HepG2 (cell line): ENCODE results near the gene VPS13D. TPM values are rescaled to one million over a fixed set of nuclear protein-coding genes. Genes with fewer than 3 reads are reported as not detected.
A peak's percentile ranks its signal among the peaks of the same experiment; 100 is the strongest.

Experiments
- ATAC-seq: fragments of 200-7000 bp; cut with Tn5 transposase; 3 replicates; pipeline ENCODE4 v1.9.1; 2020; ENCODE audit warnings: mild to moderate bottlenecking, moderate library complexity
- BruUV-seq: library from RNA; stranded (reverse); fragments of 400-500 nt; replicated peaks from 2 replicates; lab custom pipeline; 2021; lab: Mats Ljungman, UMichigan
- CTCF ChIA-PET: fragments of 300-600 bp; formaldehyde crosslinking; extraction: SDS; loops from one replicate; lab custom pipeline; 2021; ENCODE audit warnings: low total read pairs, inconsistent platforms, low intra/inter-chr PET ratio; lab: Yijun Ruan, JAX
- POLR2A ChIA-PET: fragments of 350-600 bp; sonication (Branson Sonifier 250); formaldehyde crosslinking; loops from one replicate; lab custom pipeline; 2020; ENCODE audit warnings: antibody characterized with exemption, inconsistent platforms; lab: Yijun Ruan, JAX
- DNase-seq: peaks from one replicate; pipeline ENCODE4 v3.0.0-alpha.2; 2015; ENCODE audit warnings: low spot score
- FAIRE-seq: peaks from 3 replicates; lab custom pipeline; 2011; peaks lifted over from hg19 to GRCh38; lab: Jason Lieb, UNC
- H2AFZ ChIP-seq: one replicate; pipeline ENCODE4 v1.6.1; 2011; ENCODE audit warnings: low read length, inconsistent platforms
- H3K27ac ChIP-seq: fragments of 300-600 bp; 3 replicates; pipeline ENCODE4 v1.8.0; 2011; ENCODE audit warnings: mixed run types, mild to moderate bottlenecking, mixed read lengths, low read length, inconsistent platforms; ENCODE audit not compliant: insufficient read depth; ENCODE audit errors: extremely low read length
- H3K27me3 ChIP-seq, 2 experiments: fragments of 200-600 bp in 1 of 2; 2 replicates in 1 of 2; 3 replicates in 1 of 2; pipeline versions ENCODE4 v1.6.0 to v1.8.0; 2011; ENCODE audit warnings: low read length in 2 of 2, mild to moderate bottlenecking in 2 of 2, moderate library complexity in 2 of 2, inconsistent platforms in 1 of 2; ENCODE audit not compliant: insufficient read depth in 2 of 2, control insufficient read depth in 1 of 2
- H3K36me3 ChIP-seq, 2 experiments: fragments of 200-600 bp in 1 of 2; replicated peaks in 1 of 2; 2 replicates in 1 of 2; 3 replicates in 1 of 2; pipeline versions ENCODE4 v1.5.1 to v1.8.0; 2011; ENCODE audit warnings: low read length in 2 of 2, inconsistent platforms in 1 of 2; ENCODE audit not compliant: insufficient read depth in 2 of 2, control insufficient read depth in 1 of 2
- H3K4me1 ChIP-seq: 2 replicates; pipeline ENCODE4 v1.5.1; 2012; ENCODE audit warnings: low read length, inconsistent platforms; ENCODE audit not compliant: insufficient read depth
- H3K4me2 ChIP-seq: 2 replicates; pipeline ENCODE4 v1.6.0; 2011; ENCODE audit warnings: low read depth, low read length, inconsistent platforms
- H3K4me3 ChIP-seq, 3 experiments: fragments of 200-600 bp in 1 of 3; sonication (generic), shearing (Covaris generic) in 1 of 3; replicated peaks in 1 of 3; 2 replicates each; pipeline ENCODE4 v1.5.1; 2011 to 2016; ENCODE audit warnings: low read length in 3 of 3, inconsistent platforms in 2 of 3, low read depth in 2 of 3, mild to moderate bottlenecking in 2 of 3, control low read depth in 1 of 3, mixed read lengths in 1 of 3; ENCODE audit not compliant: insufficient read depth in 1 of 3
- H3K79me2 ChIP-seq: one replicate; pipeline ENCODE4 v1.6.1; 2011; ENCODE audit warnings: low read length, inconsistent platforms; ENCODE audit not compliant: insufficient read depth
- H3K9ac ChIP-seq: 2 replicates; pipeline ENCODE4 v1.6.0; 2011; ENCODE audit warnings: mild to moderate bottlenecking, low read depth, low read length, inconsistent platforms; ENCODE audit not compliant: insufficient read depth
- H3K9me3 ChIP-seq: 2 replicates; pipeline ENCODE4 v1.5.1; 2012; ENCODE audit warnings: mild to moderate bottlenecking, low read length
- H4K20me1 ChIP-seq: 2 replicates; pipeline ENCODE4 v1.6.0; 2011; ENCODE audit warnings: inconsistent platforms, mild to moderate bottlenecking, low read length, moderate library complexity; ENCODE audit not compliant: insufficient read depth
- ESRRA ChIP-seq: sonication (generic); formaldehyde crosslinking; IDR thresholded peaks from 2 replicates; pipeline ENCODE4 v1.5.1; 2020; ENCODE audit warnings: mild to moderate bottlenecking, low read depth, missing genetic modification reagents
- FOSL2 ChIP-seq: sonication (generic); formaldehyde crosslinking; IDR thresholded peaks from 2 replicates; pipeline ENCODE4 v1.4.0; 2020; ENCODE audit warnings: missing genetic modification reagents
- HNF4A ChIP-seq: sonication (generic); formaldehyde crosslinking; IDR thresholded peaks from 2 replicates; pipeline ENCODE4 v1.4.0; 2020; ENCODE audit warnings: missing genetic modification reagents
- HOXD1 ChIP-seq: sonication (generic); formaldehyde crosslinking; IDR thresholded peaks from 2 replicates; pipeline ENCODE4 v1.5.0; 2020; ENCODE audit warnings: missing genetic modification reagents
- PPARG ChIP-seq: conservative IDR thresholded peaks from 2 replicates; pipeline ENCODE4 v1.6.1; 2016; ENCODE audit warnings: missing biosample characterization, missing genetic modification reagents
- SOX13 ChIP-seq, 3 experiments: fragments of 450-650 bp in 1 of 3; sonication (generic) in 1 of 3; formaldehyde crosslinking in 1 of 3; IDR thresholded peaks in 2 of 3; conservative IDR thresholded peaks in 1 of 3; 2 replicates each; pipeline versions ENCODE4 v1.5.0 to v1.6.1; 2016 to 2020; ENCODE audit warnings: antibody characterized with exemption in 1 of 3, mild to moderate bottlenecking in 1 of 3, missing compliant biosample characterization in 1 of 3, missing genetic modification reagents in 1 of 3, moderate library complexity in 1 of 3
- SOX5 ChIP-seq: IDR thresholded peaks from 2 replicates; pipeline ENCODE4 v1.6.1; 2016; ENCODE audit warnings: borderline replicate concordance
- SP5 ChIP-seq: IDR thresholded peaks from 2 replicates; pipeline ENCODE4 v1.6.1; 2016; ENCODE audit warnings: low read depth, borderline replicate concordance
- ZFX ChIP-seq: sonication (generic); formaldehyde crosslinking; IDR thresholded peaks from 2 replicates; pipeline ENCODE4 v1.4.0; 2020; ENCODE audit warnings: mild to moderate bottlenecking, low read depth, missing genetic modification reagents, moderate library complexity
- ZNF652 ChIP-seq: IDR thresholded peaks from 2 replicates; pipeline ENCODE4 v1.6.1; 2016; ENCODE audit warnings: low read depth, borderline replicate concordance
- ZNF879 ChIP-seq: sonication (generic); formaldehyde crosslinking; IDR thresholded peaks from 2 replicates; pipeline ENCODE4 v1.8.1; 2023; ENCODE audit warnings: missing genetic modification reagents
- ZSCAN12 ChIP-seq: sonication (generic); formaldehyde crosslinking; IDR thresholded peaks from 2 replicates; pipeline ENCODE4 v1.9.0; 2021; ENCODE audit warnings: mild to moderate bottlenecking, missing genetic modification reagents
- WGBS: methylation state at CpG from one replicate; pipeline ENCODE4 v1.1.6; 2017; ENCODE audit warnings: low lambda C conversion rate; 5-methylcytosine and 5-hydroxymethylcytosine counted together
- in situ Hi-C: cut with HindIII; loops from 2 replicates; pipeline ENCODE4 v1.10.0; 2017; ENCODE audit warnings: low pct_unique_long_range_greater_than_20kb; ENCODE audit not compliant: extremely low pct_ligation_motif_present
- intact Hi-C: fragments of 100-400 bp; cut with micrococcal nuclease; formaldehyde crosslinking; loops from one replicate; pipeline ENCODE4 v1.10.0; 2022; ENCODE audit not compliant: unreplicated experiment
- polyA plus RNA-seq, 8 experiments: library from polyadenylated mRNA; depleted of rRNA in 3 of 8; stranded (reverse) in 7 of 8; unstranded in 1 of 8; fragments of >200 nt; fragmentation: Illumina TruSeq in 4 of 8; extraction: Trizol in 4 of 8; gene quantifications; 2 replicates each; pipeline versions ENCODE4 v1.2.1 to v1.2.3, GENCODE V29; 2011 to 2016; ENCODE audit warnings: low read depth in 4 of 8, missing spikeins in 1 of 8, mixed read lengths in 1 of 8; ENCODE audit not compliant: insufficient read depth in 1 of 8
- total RNA-seq, 5 experiments: library from RNA; depleted of rRNA; stranded (reverse); fragments of >200 nt; fragmentation: Illumina TruSeq; extraction: Trizol; gene quantifications; 2 replicates each; pipeline ENCODE4 v1.2.3, GENCODE V29; 2016; ENCODE audit warnings: low read depth in 1 of 5
- TF ChIP-seq, protein P1 (sequence below): IDR thresholded peaks from 2 replicates; pipeline ENCODE4 v1.6.1; 2012; ENCODE audit warnings: low read length, improper control_type of control experiment
- TF ChIP-seq, protein P2 (sequence below): sonication (generic); formaldehyde crosslinking; IDR thresholded peaks from 2 replicates; pipeline ENCODE4 v1.5.1; 2020; ENCODE audit warnings: missing genetic modification reagents, mild to moderate bottlenecking, borderline replicate concordance
- TF ChIP-seq, protein P3 (sequence below): sonication (generic); formaldehyde crosslinking; IDR thresholded peaks from 2 replicates; pipeline ENCODE4 v1.4.0; 2020; ENCODE audit warnings: missing genetic modification reagents

The VPS13D gene
- total and polyA plus RNA-seq, 2 of the 13 experiments (the other 11 are each of a cell fraction or from before 2014, with no cell fraction given): 8.6 to 13.9 TPM

DNA sequence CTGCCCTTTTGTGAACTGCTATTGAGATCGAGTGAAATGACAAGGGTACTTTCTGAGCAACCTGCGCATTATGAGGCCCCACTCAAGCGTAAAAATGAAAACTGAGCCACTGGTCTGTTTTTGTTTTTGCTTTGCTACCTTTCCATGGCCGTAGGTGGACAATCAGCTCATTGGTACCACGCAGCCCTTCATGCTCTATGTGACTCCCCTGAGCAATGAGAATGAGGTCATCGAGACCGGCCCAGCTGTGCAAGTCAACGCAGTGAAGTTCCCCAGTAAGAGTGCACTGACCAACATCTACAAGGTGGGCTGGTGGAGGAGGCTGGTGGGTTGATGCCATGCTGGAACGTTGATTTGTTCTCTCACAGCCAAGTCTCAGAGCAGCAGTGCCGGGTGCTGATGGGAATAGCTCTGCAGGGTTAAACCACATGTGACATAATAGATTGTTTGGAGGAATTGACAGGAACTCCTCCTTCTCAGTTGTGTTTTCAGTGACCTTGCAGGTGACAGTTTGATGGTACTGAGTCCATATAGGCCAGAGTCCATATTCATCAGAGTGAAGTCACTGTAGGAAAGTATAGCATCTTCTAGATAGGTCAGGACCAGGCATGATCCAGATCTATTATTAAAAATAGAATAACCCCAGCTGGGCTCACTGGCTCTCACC lies 170.3 kb downstream of the VPS13D start:
- no peak overlapping the region for H3K9ac ChIP-seq
- intact Hi-C loops (loop anchor here (10.0 kb wide), 1 partner anchor 65 kb away; no protein-coding TSS in a partner anchor), in situ Hi-C loops (loop anchor here (10.0 kb wide), 1 partner anchor 125 kb away; no protein-coding TSS in a partner anchor)
- WGBS: 96% methylated on average over 9 of the region's 10 CpGs
- no peaks in the 10 kb centered on the region for H3K79me2 ChIP-seq
- CTCF ChIA-PET: no interaction called here
- peaks cover 81% of the 10 kb centered on the region for H3K4me1 ChIP-seq
- no peak for DNase-seq
- H3K36me3 ChIP-seq: peaks cover 5 to 7% of the 10 kb centered on the region in 2 experiments; a peak in 3 of 5 replicates
- no peaks in the 10 kb centered on the region for H3K9me3 ChIP-seq
- H3K27ac ChIP-seq: no peak overlapping the region
- no peak for FAIRE-seq
- H3K4me3 ChIP-seq: no peak overlapping the region
- no peaks in the 10 kb centered on the region for H4K20me1 ChIP-seq
- H2AFZ ChIP-seq: no peak overlapping the region
- no peaks in the 10 kb centered on the region for H3K27me3 ChIP-seq
- BruUV-seq: no TSS peak
- no peak for ATAC-seq
- POLR2A ChIA-PET: interaction anchor here (0.8 to 9.4 kb wide), 6 partner anchors 16 to 218 kb away, joined by 3 to 127 read pairs (median 20); partner anchors contain the start of gene DHRS3
- no peak overlapping the region for H3K4me2 ChIP-seq
- TF ChIP-seq ZFX (0 out of 2 replicates have a peak, but pooled peaks have one; percentile 11), ZSCAN12 (CRISPR knock-in tag) (0 out of 2 replicates have a peak, but pooled peaks have one; percentile 53), HOXD1 (CRISPR knock-in tag) (peak; percentile 54; the same call in 1 of the 2 replicates), SOX13 (IDR thresholded peaks at IDR 0.05) (no peak), SOX13 (CRISPR knock-in tag; conservative IDR thresholded peaks at IDR 0.05 in 1 of 2, IDR thresholded peaks at IDR 0.05 in 1 of 2) (peak in 1 of 2 experiments; percentile 42; a peak in 1 of 4 replicates), ESRRA (CRISPR knock-in tag) (peak; percentile 53; the same call in 1 of the 2 replicates), HNF4A (peak; percentile 67), ZNF879 (CRISPR knock-in tag) (no peak), ZNF652 (CRISPR knock-in tag) (0 out of 2 replicates have a peak, but pooled peaks have one; percentile 55), SP5 (CRISPR knock-in tag) (peak; percentile 56; the same call in 1 of the 2 replicates), SOX5 (CRISPR knock-in tag) (peak; percentile 54), PPARG (CRISPR knock-in tag) (no peak), FOSL2 (CRISPR knock-in tag) (0 out of 2 replicates have a peak, but pooled peaks have one; percentile 9)
- TF ChIP-seq, protein P1, sequence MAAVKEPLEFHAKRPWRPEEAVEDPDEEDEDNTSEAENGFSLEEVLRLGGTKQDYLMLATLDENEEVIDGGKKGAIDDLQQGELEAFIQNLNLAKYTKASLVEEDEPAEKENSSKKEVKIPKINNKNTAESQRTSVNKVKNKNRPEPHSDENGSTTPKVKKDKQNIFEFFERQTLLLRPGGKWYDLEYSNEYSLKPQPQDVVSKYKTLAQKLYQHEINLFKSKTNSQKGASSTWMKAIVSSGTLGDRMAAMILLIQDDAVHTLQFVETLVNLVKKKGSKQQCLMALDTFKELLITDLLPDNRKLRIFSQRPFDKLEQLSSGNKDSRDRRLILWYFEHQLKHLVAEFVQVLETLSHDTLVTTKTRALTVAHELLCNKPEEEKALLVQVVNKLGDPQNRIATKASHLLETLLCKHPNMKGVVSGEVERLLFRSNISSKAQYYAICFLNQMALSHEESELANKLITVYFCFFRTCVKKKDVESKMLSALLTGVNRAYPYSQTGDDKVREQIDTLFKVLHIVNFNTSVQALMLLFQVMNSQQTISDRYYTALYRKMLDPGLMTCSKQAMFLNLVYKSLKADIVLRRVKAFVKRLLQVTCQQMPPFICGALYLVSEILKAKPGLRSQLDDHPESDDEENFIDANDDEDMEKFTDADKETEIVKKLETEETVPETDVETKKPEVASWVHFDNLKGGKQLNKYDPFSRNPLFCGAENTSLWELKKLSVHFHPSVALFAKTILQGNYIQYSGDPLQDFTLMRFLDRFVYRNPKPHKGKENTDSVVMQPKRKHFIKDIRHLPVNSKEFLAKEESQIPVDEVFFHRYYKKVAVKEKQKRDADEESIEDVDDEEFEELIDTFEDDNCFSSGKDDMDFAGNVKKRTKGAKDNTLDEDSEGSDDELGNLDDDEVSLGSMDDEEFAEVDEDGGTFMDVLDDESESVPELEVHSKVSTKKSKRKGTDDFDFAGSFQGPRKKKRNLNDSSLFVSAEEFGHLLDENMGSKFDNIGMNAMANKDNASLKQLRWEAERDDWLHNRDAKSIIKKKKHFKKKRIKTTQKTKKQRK: no peak
- TF ChIP-seq, protein P2, sequence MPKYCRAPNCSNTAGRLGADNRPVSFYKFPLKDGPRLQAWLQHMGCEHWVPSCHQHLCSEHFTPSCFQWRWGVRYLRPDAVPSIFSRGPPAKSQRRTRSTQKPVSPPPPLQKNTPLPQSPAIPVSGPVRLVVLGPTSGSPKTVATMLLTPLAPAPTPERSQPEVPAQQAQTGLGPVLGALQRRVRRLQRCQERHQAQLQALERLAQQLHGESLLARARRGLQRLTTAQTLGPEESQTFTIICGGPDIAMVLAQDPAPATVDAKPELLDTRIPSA: no peak
- TF ChIP-seq, protein P3, sequence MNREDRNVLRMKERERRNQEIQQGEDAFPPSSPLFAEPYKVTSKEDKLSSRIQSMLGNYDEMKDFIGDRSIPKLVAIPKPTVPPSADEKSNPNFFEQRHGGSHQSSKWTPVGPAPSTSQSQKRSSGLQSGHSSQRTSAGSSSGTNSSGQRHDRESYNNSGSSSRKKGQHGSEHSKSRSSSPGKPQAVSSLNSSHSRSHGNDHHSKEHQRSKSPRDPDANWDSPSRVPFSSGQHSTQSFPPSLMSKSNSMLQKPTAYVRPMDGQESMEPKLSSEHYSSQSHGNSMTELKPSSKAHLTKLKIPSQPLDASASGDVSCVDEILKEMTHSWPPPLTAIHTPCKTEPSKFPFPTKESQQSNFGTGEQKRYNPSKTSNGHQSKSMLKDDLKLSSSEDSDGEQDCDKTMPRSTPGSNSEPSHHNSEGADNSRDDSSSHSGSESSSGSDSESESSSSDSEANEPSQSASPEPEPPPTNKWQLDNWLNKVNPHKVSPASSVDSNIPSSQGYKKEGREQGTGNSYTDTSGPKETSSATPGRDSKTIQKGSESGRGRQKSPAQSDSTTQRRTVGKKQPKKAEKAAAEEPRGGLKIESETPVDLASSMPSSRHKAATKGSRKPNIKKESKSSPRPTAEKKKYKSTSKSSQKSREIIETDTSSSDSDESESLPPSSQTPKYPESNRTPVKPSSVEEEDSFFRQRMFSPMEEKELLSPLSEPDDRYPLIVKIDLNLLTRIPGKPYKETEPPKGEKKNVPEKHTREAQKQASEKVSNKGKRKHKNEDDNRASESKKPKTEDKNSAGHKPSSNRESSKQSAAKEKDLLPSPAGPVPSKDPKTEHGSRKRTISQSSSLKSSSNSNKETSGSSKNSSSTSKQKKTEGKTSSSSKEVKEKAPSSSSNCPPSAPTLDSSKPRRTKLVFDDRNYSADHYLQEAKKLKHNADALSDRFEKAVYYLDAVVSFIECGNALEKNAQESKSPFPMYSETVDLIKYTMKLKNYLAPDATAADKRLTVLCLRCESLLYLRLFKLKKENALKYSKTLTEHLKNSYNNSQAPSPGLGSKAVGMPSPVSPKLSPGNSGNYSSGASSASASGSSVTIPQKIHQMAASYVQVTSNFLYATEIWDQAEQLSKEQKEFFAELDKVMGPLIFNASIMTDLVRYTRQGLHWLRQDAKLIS: no peak
